Nucleus accumbens (tissue), 56 donors: ENCODE data around the gene ITM2A.

Experiments used
- DNase-seq, 56 donors: peaks; one replicate each; lab custom pipeline; 2025; lab: John Stamatoyannopoulos, UW

The ITM2A gene

GRCh38 chrX:79325263-79325958 is 41.7 kb downstream of the ITM2A start:
- no peak for DNase-seq
